ENCODE results near the gene SLCO3A1. TPM values are rescaled to one million over a fixed set of nuclear protein-coding genes. Genes with fewer than 3 reads are reported as not detected.
"Not testable (repeated sequence)": the region's sequence is repeated elsewhere in the genome, so short reads cannot be mapped to it uniquely, and the experiment has no call there.

Gene SLCO3A1
- total and polyA plus RNA-seq, 12 donors = 33.9 to 57.2 (median 46.4) TPM

DNA sequence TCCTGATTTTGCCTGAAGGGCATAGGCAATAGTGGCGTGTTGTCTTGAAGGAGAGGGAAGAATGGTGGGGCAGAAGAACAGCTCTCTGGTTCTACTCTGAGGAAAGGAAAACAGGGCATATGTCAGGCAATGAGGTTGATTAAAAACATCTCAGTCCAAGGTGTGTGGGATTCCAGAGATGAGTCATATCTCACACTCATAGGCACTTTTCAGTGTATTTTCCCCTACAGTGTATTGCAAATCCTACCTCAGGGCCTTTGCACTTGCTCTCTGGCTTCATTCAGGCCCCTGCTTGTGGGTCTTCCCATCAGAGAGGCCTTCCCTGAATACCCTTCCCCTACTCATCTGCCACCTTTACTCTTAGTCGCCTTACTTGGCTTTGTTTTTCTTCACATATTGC is 107.8 kb downstream of the SLCO3A1 start:
- intact Hi-C loops (cut with DNase I) = loop anchor here in 1 of 10 donors (10.0 kb wide), 1 partner anchor 63 kb away; no protein-coding TSS in a partner anchor

GRCh38 chr15:91963747-91964146 is 110.2 kb downstream of the SLCO3A1 start:
- H3K27ac ChIP-seq, H3K9me3 ChIP-seq, DNase-seq, H3K27me3 ChIP-seq, ATAC-seq, H3K4me3 ChIP-seq, H3K36me3 ChIP-seq: not testable (repeated sequence)
- H3K4me1 ChIP-seq = peaks cover 19 to 74% (median 54%) of the 10 kb centered on the region in 9 donors
- intact Hi-C loops (cut with DNase I) = loop anchor here in 1 of 10 donors (10.0 kb wide), 1 partner anchor 61 kb away; no protein-coding TSS in a partner anchor
- 96 to 98% methylated on average over 7 of the region's 7 CpGs for WGBS, 2 donors

More for the DNA sequence above, 107.8 kb downstream of the SLCO3A1 start:
- Histone ChIP-seq H3K4me3 (no peak overlapping the region), H3K27me3 (no peaks in the 10 kb centered on the region), H3K9me3 (no peaks in the 10 kb centered on the region), H3K27ac (peak overlapping the region in 3 of 10 donors; percentile 73 to 83 (median 77)), H3K36me3 (no peaks in the 10 kb centered on the region), H3K4me1 (peaks cover 11 to 58% (median 40%) of the 10 kb centered on the region in 9 donors)
- 92 to 98% methylated on average over 2 of the region's 2 CpGs for WGBS, 2 donors
- no peak for TF ChIP-seq CTCF (IDR thresholded peaks at IDR 0.05)
- no peak for ATAC-seq
- DNase-seq = no peak

GRCh38 chr15:91965501-91966193 is 112.1 kb downstream of the SLCO3A1 start:
- DNase-seq (no peak), ATAC-seq (peak in 6 of 8 donors; percentile 17 to 41 (median 28))
- Histone ChIP-seq H3K9me3 (no peaks in the 10 kb centered on the region), H3K36me3 (no peaks in the 10 kb centered on the region), H3K27ac (peak overlapping the region in 9 of 10 donors; percentile 7 to 57 (median 48)), H3K4me1 (peaks cover 25 to 93% (median 68%) of the 10 kb centered on the region in 9 donors), H3K27me3 (no peaks in the 10 kb centered on the region), H3K4me3 (no peak overlapping the region)
- intact Hi-C loops (cut with DNase I) = loop anchor here in 2 of 10 donors (5.0 to 10.0 kb wide), 2 partner anchors 59 to 62 kb away; no protein-coding TSS in a partner anchor
- TF ChIP-seq CTCF (IDR thresholded peaks at IDR 0.05) = no peak
- 54 to 60% methylated on average over 9 of the region's 9 CpGs for WGBS, 2 donors

GRCh38 chr15:91966194-91966552 is 112.7 kb downstream of the SLCO3A1 start:
- intact Hi-C loops (cut with DNase I) = loop anchor here in 2 of 10 donors (5.0 to 10.0 kb wide), 2 partner anchors 59 to 61 kb away; no protein-coding TSS in a partner anchor
- no peak for TF ChIP-seq CTCF (IDR thresholded peaks at IDR 0.05)
- 56% methylated on average over 6 of the region's 6 CpGs for WGBS, 2 donors
- Histone ChIP-seq H3K27ac (peak overlapping the region in 9 of 10 donors; percentile 7 to 57 (median 48)), H3K4me3 (no peak overlapping the region), H3K36me3 (no peaks in the 10 kb centered on the region), H3K27me3 (no peaks in the 10 kb centered on the region), H3K4me1 (peaks cover 25 to 95% (median 71%) of the 10 kb centered on the region in 9 donors), H3K9me3 (no peaks in the 10 kb centered on the region)
- peak in 4 of 8 donors; percentile 7 to 43 (median 20) for ATAC-seq
- no peak for DNase-seq

All from heart right ventricle (tissue), 16 donors.